HL-60 (cell line): ENCODE measurements around the gene GPX4.

Source experiments
- DNase-seq, 2 experiments: peaks; one replicate each; pipeline ENCODE4 v3.0.0-alpha.2; 2010 to 2020; ENCODE audit warnings: low read depth in 1 of 2, low spot score in 1 of 2
- H3K27ac ChIP-seq: fragments of 250-450 bp; sonication (Bioruptor Pico); replicated peaks from 2 replicates; pipeline ENCODE4 v1.5.1; 2020; ENCODE audit warnings: mild to moderate bottlenecking, moderate library complexity
- H3K27me3 ChIP-seq: fragments of 250-450 bp; sonication (Bioruptor Pico); 2 replicates; pipeline ENCODE4 v1.5.1; 2021; ENCODE audit warnings: mild to moderate bottlenecking, moderate library complexity; ENCODE audit not compliant: insufficient read depth, poor library complexity, severe bottlenecking
- H3K4me3 ChIP-seq: replicated peaks from 2 replicates; pipeline ENCODE4 v1.5.1; 2011; ENCODE audit warnings: mild to moderate bottlenecking, control low read depth, low read length; ENCODE audit not compliant: insufficient read depth
- CTCF ChIP-seq: IDR thresholded peaks from one replicate; pipeline ENCODE4 v1.5.1; 2011; ENCODE audit warnings: low read length, control low read depth, inconsistent platforms; ENCODE audit not compliant: insufficient read depth
- GABPA ChIP-seq: IDR thresholded peaks from 2 replicates; pipeline ENCODE4 v1.6.1; 2012; ENCODE audit warnings: low read depth
- POLR2AphosphoS5 ChIP-seq: IDR thresholded peaks from 2 replicates; pipeline ENCODE4 v1.6.1; 2012; ENCODE audit warnings: low read depth
- REST ChIP-seq: IDR thresholded peaks from 2 replicates; pipeline ENCODE4 v1.6.1; 2012; ENCODE audit warnings: low read depth; ENCODE audit not compliant: insufficient replicate concordance
- SPI1 ChIP-seq: IDR thresholded peaks from 2 replicates; pipeline ENCODE4 v1.6.1; 2012; ENCODE audit warnings: low read depth, mild to moderate bottlenecking, borderline replicate concordance

Gene GPX4

DNA sequence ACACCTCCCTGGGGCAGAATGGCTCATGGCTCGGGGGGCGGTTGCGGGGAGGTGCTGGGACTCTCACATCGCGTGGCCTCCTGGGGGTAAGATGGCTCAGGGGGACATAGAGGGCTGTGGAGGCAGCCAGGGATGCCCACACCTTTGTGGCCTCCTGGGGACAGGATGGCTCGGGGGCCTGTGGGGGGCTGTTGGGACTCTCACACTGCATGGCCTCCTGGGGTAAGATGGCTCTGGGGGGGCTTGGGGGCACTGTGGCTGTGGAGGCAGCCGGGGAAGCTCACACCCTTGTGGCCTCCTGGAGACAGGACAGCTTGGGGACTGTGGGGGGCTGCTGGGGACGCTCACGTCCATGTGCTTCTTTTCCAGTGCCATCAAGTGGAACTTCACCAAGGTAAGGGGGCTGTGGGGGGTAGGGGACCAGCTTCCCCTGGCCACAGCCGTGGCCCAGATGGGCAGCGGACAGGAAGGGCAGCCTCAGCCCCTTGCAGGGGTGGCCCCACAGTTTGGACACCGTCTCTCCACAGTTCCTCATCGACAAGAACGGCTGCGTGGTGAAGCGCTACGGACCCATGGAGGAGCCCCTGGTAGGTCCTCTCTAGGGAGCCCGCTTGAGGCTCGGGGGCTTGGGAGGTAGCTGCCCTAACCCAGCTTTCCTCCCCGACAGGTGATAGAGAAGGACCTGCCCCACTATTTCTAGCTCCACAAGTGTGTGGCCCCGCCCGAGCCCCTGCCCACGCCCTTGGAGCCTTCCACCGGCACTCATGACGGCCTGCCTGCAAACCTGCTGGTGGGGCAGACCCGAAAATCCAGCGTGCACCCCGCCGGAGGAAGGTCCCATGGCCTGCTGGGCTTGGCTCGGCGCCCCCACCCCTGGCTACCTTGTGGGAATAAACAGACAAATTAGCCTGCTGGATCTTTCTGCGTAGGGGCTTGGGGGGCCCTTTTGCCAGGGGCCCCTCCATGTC is 2.4 kb downstream of the GPX4 start:
- no peak overlapping the region for H3K4me3 ChIP-seq
- 0 out of 2 replicates have a peak overlapping the region, but pooled peaks have one; percentile 16 for H3K27ac ChIP-seq
- no peak for DNase-seq
- no peaks in the 10 kb centered on the region for H3K27me3 ChIP-seq
- TF ChIP-seq REST: no peak
- no peak for TF ChIP-seq CTCF
- no peak for TF ChIP-seq SPI1
- TF ChIP-seq POLR2AphosphoS5: no peak
- no peak for TF ChIP-seq GABPA

GRCh38 chr19:1106841-1107660 is 3.3 kb downstream of the GPX4 start:
- H3K27ac ChIP-seq: 0 out of 2 replicates have a peak overlapping the region, but pooled peaks have one; percentile 16
- H3K27me3 ChIP-seq: no peaks in the 10 kb centered on the region
- peak in 1 of 2 experiments; percentile 65 for DNase-seq
- peak; percentile 65; the same call in 1 of the 2 replicates for TF ChIP-seq SPI1
- TF ChIP-seq REST: no peak
- no peak overlapping the region for H3K4me3 ChIP-seq

- Histone ChIP-seq H3K27ac (no peak overlapping the region), H3K4me3 (no peak overlapping the region), H3K27me3 (no peaks in the 10 kb centered on the region)
- DNase-seq: no peak
- TF ChIP-seq SPI1 (no peak), REST (no peak), POLR2AphosphoS5 (no peak), GABPA (no peak), CTCF (no peak)
Measured at GRCh38 chr19:1107661-1108261, 4.0 kb downstream of the GPX4 start.
